GM23338 (cell line): ENCODE results near the gene NPC2.

Source experiments
- CREB1 ChIP-seq: fragments of 250-450 bp; sonication (Bioruptor Pico); IDR thresholded peaks from 2 replicates; pipeline ENCODE4 v1.5.0; 2020; ENCODE audit warnings: low read depth, mild to moderate bottlenecking, moderate library complexity
- CTCF ChIP-seq, 2 experiments: fragments of 200-600 bp in 1 of 2; sonication (generic) in 1 of 2; conservative IDR thresholded peaks; 2 replicates each; pipeline versions ENCODE4 v1.5.1 to v1.6.1; 2016 to 2017; ENCODE audit warnings: antibody characterized with exemption in 2 of 2, low read depth in 2 of 2, mild to moderate bottlenecking in 2 of 2, moderate library complexity in 1 of 2
- EZH2phosphoT487 ChIP-seq: fragments of 200-600 bp; sonication (generic); IDR thresholded peaks from one replicate; pipeline ENCODE4 v1.8.1; 2018; ENCODE audit warnings: antibody characterized with exemption; ENCODE audit not compliant: unreplicated experiment
- POLR2AphosphoS5 ChIP-seq: IDR thresholded peaks from 2 replicates; pipeline ENCODE4 v1.6.1; 2016; ENCODE audit warnings: antibody characterized with exemption, low read depth
- REST ChIP-seq: IDR thresholded peaks from one replicate; pipeline ENCODE4 v1.6.1; 2018; ENCODE audit warnings: antibody characterized with exemption; ENCODE audit not compliant: unreplicated experiment
- STAT1 ChIP-seq: IDR thresholded peaks from one replicate; pipeline ENCODE4 v1.6.1; 2016; ENCODE audit warnings: antibody characterized with exemption; ENCODE audit not compliant: unreplicated experiment
- ZNF114 ChIP-seq: fragments of 250-450 bp; sonication (Bioruptor Pico); IDR thresholded peaks from 2 replicates; pipeline ENCODE4 v1.5.0; 2020; ENCODE audit warnings: mild to moderate bottlenecking, moderate library complexity

- TF ChIP-seq CREB1 (no peak), CTCF (conservative IDR thresholded peaks at IDR 0.05; ENCODE audit: low read depth in 2 of 2) (no peak), REST (no peak), POLR2AphosphoS5 (no peak), EZH2phosphoT487 (no peak), ZNF114 (CRISPR knock-in tag) (no peak), STAT1 (no peak)
Measured at GRCh38 chr14:74524076-74524811, 31.1 kb upstream of the NPC2 start.
